ENCODE data around the gene UNC93A.

- TF ChIP-seq CTCF (IDR thresholded peaks at IDR 0.05), result no peak
- no peak for TF ChIP-seq POLR2AphosphoS5 (IDR thresholded peaks at IDR 0.05)
- no peak for TF ChIP-seq POLR2A (IDR thresholded peaks at IDR 0.05; ENCODE audit: low read depth)
Observed at GRCh38 chr6:167290786-167291622, at the start of gene UNC93A.
